GM12878 (cell line): ENCODE results near the gene ZNF222. TPM values are rescaled to one million over a fixed set of nuclear protein-coding genes. Genes with fewer than 3 reads are reported as not detected.
A peak's percentile ranks its signal among the peaks of the same experiment; 100 is the strongest.

Source experiments
- ATAC-seq: fragments of 200-7000 bp; cut with Tn5 transposase; 3 replicates; pipeline ENCODE4 v1.9.1; 2020; ENCODE audit warnings: mild to moderate bottlenecking, moderate library complexity
- BruUV-seq: library from RNA; stranded (reverse); fragments of 400-500 nt; replicated peaks from 2 replicates; lab custom pipeline; 2021; lab: Mats Ljungman, UMichigan
- CTCF ChIA-PET: fragments of 300-600 bp; sonication (Branson Sonifier 250); formaldehyde crosslinking; extraction: SDS; loops from one replicate; lab custom pipeline; 2021; ENCODE audit warnings: inconsistent platforms; lab: Yijun Ruan, JAX
- POLR2A ChIA-PET: fragments of 350-600 bp; formaldehyde crosslinking; extraction: SDS; loops from one replicate; lab custom pipeline; 2021; ENCODE audit warnings: inconsistent platforms; lab: Charles Lee
- RAD21 ChIA-PET: fragments of 300-600 bp; sonication (Branson Sonifier 250); formaldehyde crosslinking; loops from one replicate; lab custom pipeline; 2023; ENCODE audit warnings: antibody characterized with exemption; ENCODE audit not compliant: unreplicated experiment; lab: Charles Lee
- SMC1A ChIA-PET: fragments of 300-600 bp; sonication (Branson Sonifier 250); formaldehyde crosslinking; loops from one replicate; lab custom pipeline; 2023; ENCODE audit not compliant: unreplicated experiment, uncharacterized antibody; lab: Charles Lee
- DNase-seq: peaks from one replicate; pipeline ENCODE4 v3.0.0-alpha.2; 2011; ENCODE audit warnings: low read depth, low spot score
- FAIRE-seq: peaks from 3 replicates; lab custom pipeline; 2011; peaks lifted over from hg19 to GRCh38; lab: Jason Lieb, UNC
- H2AFZ ChIP-seq: 2 replicates; pipeline ENCODE4 v1.6.0; 2011; ENCODE audit warnings: low read depth, low read length, control low read depth; ENCODE audit not compliant: control insufficient read depth
- H3K27ac ChIP-seq: 2 replicates; pipeline ENCODE4 v1.5.1; 2011; ENCODE audit warnings: control low read depth; ENCODE audit not compliant: control insufficient read depth, insufficient read depth
- H3K27me3 ChIP-seq, 2 experiments: replicated peaks in 1 of 2; 2 replicates each; pipeline versions ENCODE4 v1.6.0 to v1.6.1; 2011; ENCODE audit warnings: low read length in 1 of 2; ENCODE audit not compliant: control insufficient read depth in 2 of 2, insufficient read depth in 2 of 2
- H3K36me3 ChIP-seq, 2 experiments: 2 replicates each; pipeline ENCODE4 v1.5.1; 2011; ENCODE audit warnings: low read length in 1 of 2; ENCODE audit not compliant: control insufficient read depth in 2 of 2, insufficient read depth in 2 of 2
- H3K4me1 ChIP-seq: 2 replicates; pipeline ENCODE4 v1.6.1; 2011; ENCODE audit warnings: mild to moderate bottlenecking, low read length, moderate library complexity, mixed read lengths; ENCODE audit not compliant: control insufficient read depth, insufficient read depth
- H3K4me2 ChIP-seq: 2 replicates; pipeline ENCODE4 v1.6.0; 2011; ENCODE audit warnings: control low read depth; ENCODE audit not compliant: control insufficient read depth, insufficient read depth
- H3K4me3 ChIP-seq: fragments of 200-600 bp; sonication (generic); 2 replicates; pipeline ENCODE4 v1.5.1; 2016
- H3K79me2 ChIP-seq: 2 replicates; pipeline ENCODE4 v1.6.0; 2011; ENCODE audit warnings: low read length; ENCODE audit not compliant: control insufficient read depth, insufficient read depth
- H3K9ac ChIP-seq: 2 replicates; pipeline ENCODE4 v1.8.0; 2011; ENCODE audit warnings: low read length, control low read depth, mixed read lengths; ENCODE audit not compliant: control insufficient read depth, insufficient read depth
- H3K9me3 ChIP-seq: replicated peaks from 3 replicates; pipeline ENCODE4 v1.5.1; 2011; ENCODE audit warnings: mild to moderate bottlenecking, low read length; ENCODE audit not compliant: control insufficient read depth, insufficient read depth
- H4K20me1 ChIP-seq: 2 replicates; pipeline ENCODE4 v1.6.0; 2011; ENCODE audit not compliant: control insufficient read depth, insufficient read depth
- CREB1 ChIP-seq: IDR thresholded peaks from 2 replicates; pipeline ENCODE4 v1.6.1; 2012; ENCODE audit warnings: low read depth, mild to moderate bottlenecking, inconsistent platforms
- CREM ChIP-seq: IDR thresholded peaks from 2 replicates; pipeline ENCODE4 v1.6.1; 2014; ENCODE audit warnings: antibody characterized with exemption, low read depth
- PAX8 ChIP-seq: fragments of 450-650 bp; IDR thresholded peaks from 2 replicates; pipeline ENCODE4 v1.6.1; 2017; ENCODE audit warnings: mild to moderate bottlenecking, moderate library complexity
- POLR2A ChIP-seq: IDR thresholded peaks from 2 replicates; pipeline ENCODE4 v1.6.1; 2011; ENCODE audit warnings: low read depth, mild to moderate bottlenecking, low read length
- TBL1XR1 ChIP-seq: IDR thresholded peaks from 2 replicates; pipeline ENCODE4 v1.6.1; 2012; ENCODE audit warnings: low read depth, low read length, improper control_type of control experiment
- WGBS: methylation state at CpG from one replicate; pipeline ENCODE4 v1.1.6; 2016; ENCODE audit warnings: low lambda C conversion rate; ENCODE audit not compliant: insufficient replicate concordance, insufficient coverage; ENCODE audit errors: missing lambda C conversion rate; 5-methylcytosine and 5-hydroxymethylcytosine counted together
- in situ Hi-C: fragments of 300-500 bp; cut with MboI; formaldehyde crosslinking; loops from 9 replicates; pipeline ENCODE4 v1.14.3; 2018; ENCODE audit warnings: mixed read lengths
- intact Hi-C: fragments of 100-400 bp; cut with micrococcal nuclease; formaldehyde crosslinking; loops from one replicate; pipeline ENCODE4 v1.14.2; 2022; ENCODE audit not compliant: unreplicated experiment
- polyA plus RNA-seq, 11 experiments: library from polyadenylated mRNA; depleted of rRNA in 4 of 11; unstranded in 6 of 11; stranded (reverse) in 5 of 11; fragments of >200 nt; fragmentation: Nextera tagmentation in 4 of 11; fragmentation: Illumina TruSeq in 1 of 11; extraction: Ambion mirVana in 4 of 11; extraction: Trizol in 1 of 11; gene quantifications; 1 replicate in 1 of 11; 2 replicates in 10 of 11; pipeline versions ENCODE4 v1.2.1 to v1.2.3, GENCODE V29; 2011 to 2016; ENCODE audit warnings: inconsistent platforms in 2 of 11, missing spikeins in 2 of 11, low read depth in 1 of 11
- total RNA-seq, 4 experiments: library from RNA; depleted of rRNA in 3 of 4; stranded (reverse); fragments of >200 nt in 3 of 4; fragmentation: Illumina TruSeq in 1 of 4; extraction: Trizol in 1 of 4; gene quantifications; 2 replicates each; pipeline versions ENCODE4 v1.2.1 to v1.2.3, GENCODE V29; 2013 to 2021
- TF ChIP-seq, protein P1 (sequence below): fragments of 450-650 bp; formaldehyde crosslinking; IDR thresholded peaks from 2 replicates; pipeline ENCODE4 v1.5.0; 2022; ENCODE audit warnings: mild to moderate bottlenecking, missing genetic modification characterization
- TF ChIP-seq, protein P2 (sequence below): fragments of 450-650 bp; IDR thresholded peaks from 2 replicates; pipeline ENCODE4 v1.6.1; 2017; ENCODE audit warnings: mild to moderate bottlenecking, moderate library complexity
- TF ChIP-seq, protein P3 (sequence below): fragments of 450-650 bp; IDR thresholded peaks from 2 replicates; pipeline ENCODE4 v1.6.1; 2014; ENCODE audit warnings: mild to moderate bottlenecking
- TF ChIP-seq, protein P4 (sequence below): fragments of 450-650 bp; IDR thresholded peaks from 2 replicates; pipeline ENCODE4 v1.6.1; 2016; ENCODE audit warnings: mild to moderate bottlenecking, moderate library complexity, borderline replicate concordance

The ZNF222 gene
- total and polyA plus RNA-seq, 10 of the 15 experiments (the other 5 are each of a cell fraction or from before 2014, with no cell fraction given) = 2.3 to 5.9 (median 4.2) TPM

DNA sequence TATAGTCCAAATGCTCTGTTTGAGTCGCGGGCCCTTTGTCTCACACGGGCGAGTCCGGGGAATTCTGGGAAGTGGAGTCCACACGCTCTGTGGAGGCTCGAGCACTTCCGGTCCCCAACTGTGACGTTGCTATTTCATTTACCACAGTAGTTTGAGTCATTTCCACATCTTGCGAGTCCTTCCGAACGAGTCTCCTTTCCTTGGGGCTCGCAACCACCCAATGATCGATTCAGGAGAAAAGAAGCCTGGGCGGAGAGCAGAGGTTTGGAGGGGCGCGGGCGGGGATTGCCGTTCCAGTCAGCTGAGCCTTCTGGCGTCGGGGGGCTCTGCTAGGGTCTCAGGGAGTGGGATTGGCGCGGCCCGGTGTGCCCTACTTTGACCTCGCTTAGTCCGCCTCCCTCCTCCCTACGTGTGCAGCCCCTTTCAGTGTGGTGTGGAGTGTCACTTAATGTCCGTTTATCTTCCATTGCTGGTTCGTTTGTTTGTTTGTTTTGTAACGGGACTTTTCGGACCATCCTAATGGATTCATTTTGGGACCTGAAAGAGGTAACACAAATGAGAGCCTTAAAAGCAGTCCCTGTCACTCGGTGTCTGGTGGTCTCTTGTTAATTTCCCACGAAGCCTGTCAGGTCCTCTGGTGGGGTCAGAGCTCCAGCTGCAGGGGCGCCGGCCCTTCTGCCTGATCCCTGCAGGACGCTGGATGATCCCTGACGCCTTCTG, at the start of gene ZNF222 (continued):
- TF ChIP-seq, protein P1, sequence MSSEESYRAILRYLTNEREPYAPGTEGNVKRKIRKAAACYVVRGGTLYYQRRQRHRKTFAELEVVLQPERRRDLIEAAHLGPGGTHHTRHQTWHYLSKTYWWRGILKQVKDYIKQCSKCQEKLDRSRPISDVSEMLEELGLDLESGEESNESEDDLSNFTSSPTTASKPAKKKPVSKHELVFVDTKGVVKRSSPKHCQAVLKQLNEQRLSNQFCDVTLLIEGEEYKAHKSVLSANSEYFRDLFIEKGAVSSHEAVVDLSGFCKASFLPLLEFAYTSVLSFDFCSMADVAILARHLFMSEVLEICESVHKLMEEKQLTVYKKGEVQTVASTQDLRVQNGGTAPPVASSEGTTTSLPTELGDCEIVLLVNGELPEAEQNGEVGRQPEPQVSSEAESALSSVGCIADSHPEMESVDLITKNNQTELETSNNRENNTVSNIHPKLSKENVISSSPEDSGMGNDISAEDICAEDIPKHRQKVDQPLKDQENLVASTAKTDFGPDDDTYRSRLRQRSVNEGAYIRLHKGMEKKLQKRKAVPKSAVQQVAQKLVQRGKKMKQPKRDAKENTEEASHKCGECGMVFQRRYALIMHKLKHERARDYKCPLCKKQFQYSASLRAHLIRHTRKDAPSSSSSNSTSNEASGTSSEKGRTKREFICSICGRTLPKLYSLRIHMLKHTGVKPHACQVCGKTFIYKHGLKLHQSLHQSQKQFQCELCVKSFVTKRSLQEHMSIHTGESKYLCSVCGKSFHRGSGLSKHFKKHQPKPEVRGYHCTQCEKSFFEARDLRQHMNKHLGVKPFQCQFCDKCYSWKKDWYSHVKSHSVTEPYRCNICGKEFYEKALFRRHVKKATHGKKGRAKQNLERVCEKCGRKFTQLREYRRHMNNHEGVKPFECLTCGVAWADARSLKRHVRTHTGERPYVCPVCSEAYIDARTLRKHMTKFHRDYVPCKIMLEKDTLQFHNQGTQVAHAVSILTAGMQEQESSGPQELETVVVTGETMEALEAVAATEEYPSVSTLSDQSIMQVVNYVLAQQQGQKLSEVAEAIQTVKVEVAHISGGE (CRISPR knock-in tag) = no peak
- peak; percentile 95 for TF ChIP-seq CREB1
- TF ChIP-seq TBL1XR1 = no peak
- TF ChIP-seq CREM = peak; percentile 95
- no peak for TF ChIP-seq PAX8

DNA sequence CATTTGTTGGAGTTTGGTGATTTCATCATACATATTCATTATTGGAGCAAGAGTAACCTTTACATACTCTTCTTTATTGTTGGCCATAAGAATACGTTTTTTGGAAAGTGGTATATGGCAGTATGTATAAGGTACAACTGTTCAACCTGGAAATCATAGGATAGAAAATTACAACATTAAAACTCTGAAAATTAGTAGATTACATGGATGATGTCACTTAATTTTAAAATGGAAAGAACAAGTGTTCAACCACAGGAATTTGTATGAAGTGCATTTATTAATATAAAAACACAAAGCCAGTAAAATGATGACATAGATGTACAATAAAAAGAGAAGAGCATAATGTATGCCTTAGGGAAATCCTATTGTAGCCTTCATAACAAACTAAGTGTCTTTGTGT, 48.4 kb upstream of the ZNF222 start:
- H3K9ac ChIP-seq = no peak overlapping the region
- no peak overlapping the region for H3K27ac ChIP-seq
- SMC1A ChIA-PET = no interaction called here
- H3K79me2 ChIP-seq = no peaks in the 10 kb centered on the region
- intact Hi-C loops (no loop called here), in situ Hi-C loops (no loop called here)
- H3K9me3 ChIP-seq = no peaks in the 10 kb centered on the region; the same call in 2 of the 3 replicates
- H3K4me3 ChIP-seq = no peak overlapping the region
- no peak overlapping the region for H3K4me2 ChIP-seq
- H2AFZ ChIP-seq = no peak overlapping the region
- no peak for FAIRE-seq
- no TSS peak for BruUV-seq
- DNase-seq = no peak
- H4K20me1 ChIP-seq = no peaks in the 10 kb centered on the region
- ATAC-seq = no peak
- 0% methylated on average over 1 of the region's 1 CpG for WGBS
- no peaks in the 10 kb centered on the region for H3K4me1 ChIP-seq
- no peaks in the 10 kb centered on the region for H3K36me3 ChIP-seq
- no peaks in the 10 kb centered on the region for H3K27me3 ChIP-seq
- POLR2A ChIA-PET = no interaction called here
- CTCF ChIA-PET = no interaction called here
- RAD21 ChIA-PET = no interaction called here
- TF ChIP-seq, protein P2, sequence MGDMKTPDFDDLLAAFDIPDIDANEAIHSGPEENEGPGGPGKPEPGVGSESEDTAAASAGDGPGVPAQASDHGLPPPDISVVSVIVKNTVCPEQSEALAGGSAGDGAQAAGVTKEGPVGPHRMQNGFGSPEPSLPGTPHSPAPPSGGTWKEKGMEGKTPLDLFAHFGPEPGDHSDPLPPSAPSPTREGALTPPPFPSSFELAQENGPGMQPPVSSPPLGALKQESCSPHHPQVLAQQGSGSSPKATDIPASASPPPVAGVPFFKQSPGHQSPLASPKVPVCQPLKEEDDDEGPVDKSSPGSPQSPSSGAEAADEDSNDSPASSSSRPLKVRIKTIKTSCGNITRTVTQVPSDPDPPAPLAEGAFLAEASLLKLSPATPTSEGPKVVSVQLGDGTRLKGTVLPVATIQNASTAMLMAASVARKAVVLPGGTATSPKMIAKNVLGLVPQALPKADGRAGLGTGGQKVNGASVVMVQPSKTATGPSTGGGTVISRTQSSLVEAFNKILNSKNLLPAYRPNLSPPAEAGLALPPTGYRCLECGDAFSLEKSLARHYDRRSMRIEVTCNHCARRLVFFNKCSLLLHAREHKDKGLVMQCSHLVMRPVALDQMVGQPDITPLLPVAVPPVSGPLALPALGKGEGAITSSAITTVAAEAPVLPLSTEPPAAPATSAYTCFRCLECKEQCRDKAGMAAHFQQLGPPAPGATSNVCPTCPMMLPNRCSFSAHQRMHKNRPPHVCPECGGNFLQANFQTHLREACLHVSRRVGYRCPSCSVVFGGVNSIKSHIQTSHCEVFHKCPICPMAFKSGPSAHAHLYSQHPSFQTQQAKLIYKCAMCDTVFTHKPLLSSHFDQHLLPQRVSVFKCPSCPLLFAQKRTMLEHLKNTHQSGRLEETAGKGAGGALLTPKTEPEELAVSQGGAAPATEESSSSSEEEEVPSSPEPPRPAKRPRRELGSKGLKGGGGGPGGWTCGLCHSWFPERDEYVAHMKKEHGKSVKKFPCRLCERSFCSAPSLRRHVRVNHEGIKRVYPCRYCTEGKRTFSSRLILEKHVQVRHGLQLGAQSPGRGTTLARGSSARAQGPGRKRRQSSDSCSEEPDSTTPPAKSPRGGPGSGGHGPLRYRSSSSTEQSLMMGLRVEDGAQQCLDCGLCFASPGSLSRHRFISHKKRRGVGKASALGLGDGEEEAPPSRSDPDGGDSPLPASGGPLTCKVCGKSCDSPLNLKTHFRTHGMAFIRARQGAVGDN = no peak
- TF ChIP-seq CREM (no peak), POLR2A (no peak)
- TF ChIP-seq, protein P3, sequence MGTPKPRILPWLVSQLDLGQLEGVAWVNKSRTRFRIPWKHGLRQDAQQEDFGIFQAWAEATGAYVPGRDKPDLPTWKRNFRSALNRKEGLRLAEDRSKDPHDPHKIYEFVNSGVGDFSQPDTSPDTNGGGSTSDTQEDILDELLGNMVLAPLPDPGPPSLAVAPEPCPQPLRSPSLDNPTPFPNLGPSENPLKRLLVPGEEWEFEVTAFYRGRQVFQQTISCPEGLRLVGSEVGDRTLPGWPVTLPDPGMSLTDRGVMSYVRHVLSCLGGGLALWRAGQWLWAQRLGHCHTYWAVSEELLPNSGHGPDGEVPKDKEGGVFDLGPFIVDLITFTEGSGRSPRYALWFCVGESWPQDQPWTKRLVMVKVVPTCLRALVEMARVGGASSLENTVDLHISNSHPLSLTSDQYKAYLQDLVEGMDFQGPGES = no peak
- TF ChIP-seq, protein P4, sequence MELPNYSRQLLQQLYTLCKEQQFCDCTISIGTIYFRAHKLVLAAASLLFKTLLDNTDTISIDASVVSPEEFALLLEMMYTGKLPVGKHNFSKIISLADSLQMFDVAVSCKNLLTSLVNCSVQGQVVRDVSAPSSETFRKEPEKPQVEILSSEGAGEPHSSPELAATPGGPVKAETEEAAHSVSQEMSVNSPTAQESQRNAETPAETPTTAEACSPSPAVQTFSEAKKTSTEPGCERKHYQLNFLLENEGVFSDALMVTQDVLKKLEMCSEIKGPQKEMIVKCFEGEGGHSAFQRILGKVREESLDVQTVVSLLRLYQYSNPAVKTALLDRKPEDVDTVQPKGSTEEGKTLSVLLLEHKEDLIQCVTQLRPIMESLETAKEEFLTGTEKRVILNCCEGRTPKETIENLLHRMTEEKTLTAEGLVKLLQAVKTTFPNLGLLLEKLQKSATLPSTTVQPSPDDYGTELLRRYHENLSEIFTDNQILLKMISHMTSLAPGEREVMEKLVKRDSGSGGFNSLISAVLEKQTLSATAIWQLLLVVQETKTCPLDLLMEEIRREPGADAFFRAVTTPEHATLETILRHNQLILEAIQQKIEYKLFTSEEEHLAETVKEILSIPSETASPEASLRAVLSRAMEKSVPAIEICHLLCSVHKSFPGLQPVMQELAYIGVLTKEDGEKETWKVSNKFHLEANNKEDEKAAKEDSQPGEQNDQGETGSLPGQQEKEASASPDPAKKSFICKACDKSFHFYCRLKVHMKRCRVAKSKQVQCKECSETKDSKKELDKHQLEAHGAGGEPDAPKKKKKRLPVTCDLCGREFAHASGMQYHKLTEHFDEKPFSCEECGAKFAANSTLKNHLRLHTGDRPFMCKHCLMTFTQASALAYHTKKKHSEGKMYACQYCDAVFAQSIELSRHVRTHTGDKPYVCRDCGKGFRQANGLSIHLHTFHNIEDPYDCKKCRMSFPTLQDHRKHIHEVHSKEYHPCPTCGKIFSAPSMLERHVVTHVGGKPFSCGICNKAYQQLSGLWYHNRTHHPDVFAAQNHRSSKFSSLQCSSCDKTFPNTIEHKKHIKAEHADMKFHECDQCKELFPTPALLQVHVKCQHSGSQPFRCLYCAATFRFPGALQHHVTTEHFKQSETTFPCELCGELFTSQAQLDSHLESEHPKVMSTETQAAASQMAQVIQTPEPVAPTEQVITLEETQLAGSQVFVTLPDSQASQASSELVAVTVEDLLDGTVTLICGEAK = no peak
